ENCODE data around the gene RAB36. TPM values are rescaled to one million over a fixed set of nuclear protein-coding genes. Genes with fewer than 3 reads are reported as not detected.

RAB36 gene
- total RNA-seq, 2 experiments from 2014 or later: 0.77 to 0.87 TPM

- intact Hi-C loops (cut with DNase I, micrococcal nuclease): loop anchor here (2.0 to 10.0 kb wide), 5 partner anchors 38 to 1412 kb away; partner anchors contain the start of genes BCR (in 2 of the 2), GNAZ (in 1 of the 2), GUCD1 (in 1 of the 2) and RGL4 (in 1 of the 2)
- ATAC-seq (ENCODE audit: poor library complexity) (no peak), DNase-seq (no peak)
- Mint-ChIP-seq H3K27me3 (no peaks in the 10 kb centered on the region), H3K4me3 (peak overlapping the region; percentile 6), H3K36me3 (ENCODE audit: low read depth) (no peaks in the 10 kb centered on the region), H3K9me3 (no peaks in the 10 kb centered on the region), H3K27ac (peak overlapping the region; percentile 94), H3K4me1 (ENCODE audit: low read depth) (peaks cover 67% of the 10 kb centered on the region)
- no peaks in the 10 kb centered on the region for H3K9me3 ChIP-seq (ENCODE audit: control insufficient read depth in 1 of 2, insufficient read depth in 1 of 2, low read length in 2 of 2)
- no peak overlapping the region for H3K4me3 ChIP-seq (ENCODE audit: low read length)
- no peak overlapping the region for H3K27ac ChIP-seq (ENCODE audit: low read depth in 1 of 2, low read length in 2 of 2)
- POLR2A ChIA-PET: no interaction called here
- CTCF ChIA-PET: interaction anchor here (2.3 kb wide), 1 partner anchor 139 kb away, joined by 9 read pairs; no protein-coding TSS in a partner anchor
- no peaks in the 10 kb centered on the region for H3K27me3 ChIP-seq (ENCODE audit: control insufficient read depth in 1 of 2, insufficient read depth in 2 of 2, low read length in 2 of 2)
- no peak for TF ChIP-seq CTCF (IDR thresholded peaks at IDR 0.05)
- H3K4me1 ChIP-seq (ENCODE audit: insufficient read depth, low read length): peaks cover 71% of the 10 kb centered on the region
- no peaks in the 10 kb centered on the region for H3K36me3 ChIP-seq (ENCODE audit: insufficient read depth, low read length)
Observed at GRCh38 chr22:23143119-23143518, 2.2 kb upstream of the RAB36 start.

DNA sequence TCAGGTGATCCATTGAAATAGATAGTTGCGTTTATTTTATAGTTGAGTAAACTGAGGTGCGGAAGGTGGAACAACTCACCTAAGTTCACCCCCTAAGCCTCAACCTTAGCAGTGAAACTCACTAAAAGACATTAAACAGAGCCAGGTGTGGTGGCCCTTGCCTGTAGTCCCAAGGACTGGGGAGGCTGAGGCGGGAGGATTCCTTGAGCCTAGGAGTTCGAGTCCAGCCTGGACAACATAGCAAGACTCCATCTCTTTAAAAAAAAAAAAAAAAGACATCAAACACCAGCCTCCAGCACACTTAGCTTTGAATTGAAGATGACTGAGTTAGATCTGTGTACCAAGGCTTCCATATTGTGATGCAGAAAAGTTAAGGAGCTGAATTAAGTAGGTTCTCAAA, 845 bp upstream of the RAB36 start:
- Histone ChIP-seq H3K4me1 (ENCODE audit: insufficient read depth, low read length) (peaks cover 61% of the 10 kb centered on the region), H3K4me3 (ENCODE audit: low read length) (peak overlapping the region; percentile 50), H3K27ac (ENCODE audit: low read depth in 1 of 2, low read length in 2 of 2) (peak overlapping the region in 1 of 2 donors; percentile 31), H3K27me3 (ENCODE audit: control insufficient read depth in 1 of 2, insufficient read depth in 2 of 2, low read length in 2 of 2) (no peaks in the 10 kb centered on the region), H3K9me3 (ENCODE audit: control insufficient read depth in 1 of 2, insufficient read depth in 1 of 2, low read length in 2 of 2) (no peaks in the 10 kb centered on the region), H3K36me3 (ENCODE audit: insufficient read depth, low read length) (no peaks in the 10 kb centered on the region)
- peak overlapping the region; percentile 94 for H3K27ac Mint-ChIP-seq
- intact Hi-C loops (cut with DNase I, micrococcal nuclease): loop anchor here (5.0 to 10.0 kb wide), 3 partner anchors 38 to 1410 kb away; partner anchors contain the start of genes BCR (in 1 of the 2), GUCD1 (in 1 of the 2), RGL4 (in 1 of the 2) and SNRPD3 (in 1 of the 2)
- CTCF ChIA-PET: interaction anchor here (0.8 to 2.3 kb wide), 6 partner anchors 13 to 137 kb away, joined by 3 to 9 read pairs (median 6); no protein-coding TSS in a partner anchor
- H3K9me3 Mint-ChIP-seq: no peaks in the 10 kb centered on the region
- H3K27me3 Mint-ChIP-seq: no peaks in the 10 kb centered on the region
- DNase-seq (no peak), ATAC-seq (ENCODE audit: poor library complexity) (no peak)
- POLR2A ChIA-PET: no interaction called here
- H3K4me1 Mint-ChIP-seq (ENCODE audit: low read depth): peaks cover 57% of the 10 kb centered on the region
- no peaks in the 10 kb centered on the region for H3K36me3 Mint-ChIP-seq (ENCODE audit: low read depth)
- H3K4me3 Mint-ChIP-seq: peak overlapping the region; percentile 89
- no peak for TF ChIP-seq CTCF (IDR thresholded peaks at IDR 0.05)

DNA sequence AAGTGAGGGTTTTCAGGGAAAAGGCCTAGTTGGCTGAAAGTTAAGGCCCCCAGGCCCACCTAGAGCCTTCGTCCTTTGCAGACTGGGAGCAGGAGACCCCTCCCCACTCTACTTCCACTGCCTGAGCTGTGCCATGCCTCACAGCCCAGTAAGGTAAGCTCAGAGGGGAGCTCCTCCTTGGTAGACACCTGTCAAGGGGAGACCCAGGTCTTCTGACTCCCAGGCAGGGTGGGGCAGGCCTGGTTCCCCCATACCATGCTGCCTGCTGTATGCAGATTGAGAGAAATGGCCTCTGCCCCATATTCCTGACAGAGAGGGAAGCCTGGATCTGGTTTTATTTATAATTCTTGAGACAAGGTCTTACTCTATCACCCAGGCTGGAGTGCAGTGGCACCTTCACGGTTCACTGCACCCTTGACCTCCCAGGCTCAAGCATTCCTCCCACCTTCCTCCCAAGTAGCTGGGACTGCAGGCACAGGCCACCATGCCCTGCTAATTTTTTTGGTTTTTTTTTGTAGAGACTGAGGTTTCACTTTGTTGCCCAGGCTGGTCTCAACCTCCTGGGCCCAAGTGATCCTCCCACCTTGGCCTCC, 697 bp downstream of the RAB36 start:
- TF ChIP-seq CTCF (IDR thresholded peaks at IDR 0.05): no peak
- intact Hi-C loops (cut with DNase I, micrococcal nuclease): loop anchor here in 1 of 2 experiments (2.0 to 10.0 kb wide), 3 partner anchors 25 to 1409 kb away; partner anchors contain the start of genes GUCD1, RGL4 and SNRPD3
- Histone ChIP-seq H3K4me1 (ENCODE audit: insufficient read depth, low read length) (peaks cover 49% of the 10 kb centered on the region), H3K27me3 (ENCODE audit: control insufficient read depth in 1 of 2, insufficient read depth in 2 of 2, low read length in 2 of 2) (no peaks in the 10 kb centered on the region), H3K27ac (ENCODE audit: low read depth in 1 of 2, low read length in 2 of 2) (peak overlapping the region; percentile 54 to 78), H3K36me3 (ENCODE audit: insufficient read depth, low read length) (no peaks in the 10 kb centered on the region), H3K9me3 (ENCODE audit: control insufficient read depth in 1 of 2, insufficient read depth in 1 of 2, low read length in 2 of 2) (no peaks in the 10 kb centered on the region), H3K4me3 (ENCODE audit: low read length) (no peak overlapping the region)
- DNase-seq (peak in 1 of 14 experiments; percentile 31), ATAC-seq (ENCODE audit: poor library complexity) (no peak)
- Mint-ChIP-seq H3K36me3 (ENCODE audit: low read depth) (no peaks in the 10 kb centered on the region), H3K27ac (peak overlapping the region; percentile 94), H3K4me3 (peak overlapping the region; percentile 89), H3K27me3 (no peaks in the 10 kb centered on the region), H3K4me1 (ENCODE audit: low read depth) (peaks cover 46% of the 10 kb centered on the region), H3K9me3 (no peaks in the 10 kb centered on the region)
- CTCF ChIA-PET: interaction anchor here (1.1 to 1.9 kb wide), 4 partner anchors 17 to 136 kb away, joined by 3 to 8 read pairs (median 5); no protein-coding TSS in a partner anchor
- POLR2A ChIA-PET: no interaction called here

All from CD4-positive, alpha-beta T cell (primary cell).